Measurements from ENCODE around the gene NOTCH1.

NOTCH1 gene

GRCh38 chr9:136566901-136567300 is 21.1 kb upstream of the NOTCH1 start:
- H3K4me3 ChIP-seq (ENCODE audit: control insufficient read depth, low read depth, low read length) = no peak overlapping the region
- DNase-seq (ENCODE audit: low read depth) = no peak
- TF ChIP-seq CTCF (IDR thresholded peaks at IDR 0.05; ENCODE audit: control insufficient read depth, insufficient read depth, low read depth, low read length, missing control alignments) = no peak

- TF ChIP-seq CTCF (IDR thresholded peaks at IDR 0.05; ENCODE audit: control insufficient read depth, insufficient read depth, low read depth, low read length, missing control alignments) = no peak
- DNase-seq (ENCODE audit: low read depth) = no peak
- H3K4me3 ChIP-seq (ENCODE audit: control insufficient read depth, low read depth, low read length) = no peak overlapping the region
Measured at GRCh38 chr9:136566553-136566895, 20.7 kb upstream of the NOTCH1 start.

GRCh38 chr9:136565715-136566552 is 20.1 kb upstream of the NOTCH1 start:
- DNase-seq (ENCODE audit: low read depth) = no peak
- no peak for TF ChIP-seq CTCF (IDR thresholded peaks at IDR 0.05; ENCODE audit: control insufficient read depth, insufficient read depth, low read depth, low read length, missing control alignments)
- no peak overlapping the region for H3K4me3 ChIP-seq (ENCODE audit: control insufficient read depth, low read depth, low read length)

GRCh38 chr9:136565086-136565714 is 19.4 kb upstream of the NOTCH1 start:
- TF ChIP-seq CTCF (IDR thresholded peaks at IDR 0.05; ENCODE audit: control insufficient read depth, insufficient read depth, low read depth, low read length, missing control alignments) = no peak
- DNase-seq (ENCODE audit: low read depth) = no peak

GRCh38 chr9:136564379-136564988 is 18.6 kb upstream of the NOTCH1 start:
- no peak for DNase-seq (ENCODE audit: low read depth)
- no peak for TF ChIP-seq CTCF (IDR thresholded peaks at IDR 0.05; ENCODE audit: control insufficient read depth, insufficient read depth, low read depth, low read length, missing control alignments)
- no peak overlapping the region for H3K4me3 ChIP-seq (ENCODE audit: control insufficient read depth, low read depth, low read length)

More at GRCh38 chr9:136565086-136565714, 19.4 kb upstream of the NOTCH1 start:
- no peak overlapping the region for H3K4me3 ChIP-seq (ENCODE audit: control insufficient read depth, low read depth, low read length)

- H3K4me3 ChIP-seq (ENCODE audit: control insufficient read depth, low read depth, low read length) = no peak overlapping the region
- DNase-seq (ENCODE audit: low read depth) = no peak
- no peak for TF ChIP-seq CTCF (IDR thresholded peaks at IDR 0.05; ENCODE audit: control insufficient read depth, insufficient read depth, low read depth, low read length, missing control alignments)
Measured at GRCh38 chr9:136563646-136564325, 17.9 kb upstream of the NOTCH1 start.

All from AG09309 (cell line).